IgD-negative memory B cell (primary cell): Measurements from ENCODE around the gene CXXC4. TPM values are rescaled to one million over a fixed set of nuclear protein-coding genes. Genes with fewer than 3 reads are reported as not detected.

Experiments used
- H3K27ac Mint-ChIP-seq, 3 donors: one replicate each; pipeline ENCODE4 v1.8.0; 2020 to 2022; ENCODE audit warnings: mild to moderate bottlenecking in 3 of 3, mixed read lengths in 3 of 3, moderate library complexity in 1 of 3
- H3K27me3 Mint-ChIP-seq: one replicate; pipeline ENCODE4 v1.8.0; 2021; ENCODE audit warnings: mixed read lengths
- H3K36me3 Mint-ChIP-seq: one replicate; pipeline ENCODE4 v1.8.0; 2020; ENCODE audit warnings: mild to moderate bottlenecking, mixed read lengths
- H3K4me1 Mint-ChIP-seq, 3 donors: one replicate each; pipeline ENCODE4 v1.8.0; 2020 to 2022; ENCODE audit warnings: mixed read lengths in 3 of 3, mild to moderate bottlenecking in 1 of 3
- H3K4me3 Mint-ChIP-seq, 4 donors: one replicate each; pipeline ENCODE4 v1.8.0; 2020 to 2022; ENCODE audit warnings: mild to moderate bottlenecking in 4 of 4, mixed read lengths in 4 of 4, moderate library complexity in 3 of 4
- H3K9me3 Mint-ChIP-seq, 3 donors: one replicate each; pipeline ENCODE4 v1.8.0; 2020 to 2021; ENCODE audit warnings: mixed read lengths in 3 of 3, mild to moderate bottlenecking in 1 of 3
- polyA plus RNA-seq: library from polyadenylated mRNA; unstranded; fragments of 300-500 nt; fragmentation: Illumina TruSeq; gene quantifications from one replicate; pipeline ENCODE4 v1.2.3, GENCODE V29; 2021

The CXXC4 gene
- polyA plus RNA-seq, 1 donor from 2014 or later = not detected

DNA sequence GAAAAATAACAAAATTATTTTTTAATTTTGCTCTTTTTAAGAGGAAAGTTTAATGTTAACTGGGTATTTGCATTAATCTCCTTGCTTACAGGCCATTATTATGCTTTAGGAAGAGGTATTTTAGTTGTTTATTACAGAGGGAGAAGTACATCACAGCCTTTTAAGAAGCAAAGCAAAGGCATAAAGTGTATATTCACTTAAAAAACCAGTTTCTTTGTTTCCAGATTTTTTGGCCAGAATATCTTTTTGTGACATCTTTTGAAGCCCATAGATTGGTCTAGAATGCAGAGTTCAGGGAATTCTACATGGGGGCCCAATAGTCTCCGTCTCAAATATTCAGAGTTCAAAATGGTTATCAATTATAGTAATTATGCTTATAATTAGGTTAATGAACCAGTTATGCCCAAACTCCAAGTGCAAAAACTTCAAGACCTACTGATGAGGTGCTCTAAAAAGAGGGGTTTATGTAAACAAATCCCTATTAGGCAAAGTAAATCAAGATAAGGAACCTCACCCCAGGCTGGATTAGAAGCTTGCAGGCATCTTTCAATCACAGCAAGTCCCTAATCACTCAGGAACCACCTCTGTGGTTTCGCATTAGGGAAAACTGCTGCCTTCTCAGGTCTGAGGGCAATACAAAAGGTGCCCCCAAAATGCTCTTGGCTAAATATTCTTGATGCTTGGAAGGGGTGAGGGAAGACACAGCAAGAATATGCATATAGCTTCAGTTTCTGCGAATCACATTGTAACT is 1.4 kb downstream of the CXXC4 start:
- H3K4me1 Mint-ChIP-seq = peaks cover 11 to 37% (median 29%) of the 10 kb centered on the region in 3 donors
- peaks cover 40% of the 10 kb centered on the region for H3K27me3 Mint-ChIP-seq
- no peak overlapping the region for H3K27ac Mint-ChIP-seq
- H3K4me3 Mint-ChIP-seq = peak overlapping the region in 2 of 4 donors; percentile 28 to 37
- no peaks in the 10 kb centered on the region for H3K9me3 Mint-ChIP-seq
- no peaks in the 10 kb centered on the region for H3K36me3 Mint-ChIP-seq

DNA sequence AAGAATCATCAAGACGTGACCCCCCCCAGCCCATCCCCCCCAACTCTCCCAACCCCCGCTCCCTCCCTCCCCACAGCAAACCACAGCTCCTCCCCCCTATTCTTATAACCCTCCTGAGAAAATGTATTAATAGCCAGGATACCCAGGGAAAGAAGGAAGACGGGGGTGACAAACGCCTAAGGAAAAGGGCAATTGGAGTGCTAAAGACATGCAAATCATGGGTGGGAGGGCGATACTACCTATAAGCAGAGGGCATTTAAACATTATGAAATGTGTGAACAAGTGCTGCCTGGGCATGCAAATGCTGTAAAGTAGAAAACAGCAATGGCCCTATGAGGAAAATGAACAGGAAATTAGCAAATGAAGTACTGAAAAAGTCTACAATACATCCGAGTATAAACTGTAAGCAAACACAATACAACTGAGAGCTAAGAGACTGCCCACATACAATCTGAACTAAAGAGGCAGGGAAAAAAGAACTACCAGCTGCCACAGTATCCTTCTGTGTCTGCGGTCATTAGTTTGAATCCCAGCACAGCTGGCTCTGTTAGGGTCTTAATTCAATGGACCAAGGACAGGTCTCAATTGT is 2.4 kb downstream of the CXXC4 start:
- Mint-ChIP-seq H3K27ac (peak overlapping the region; percentile 10 to 73 (median 12)), H3K9me3 (no peaks in the 10 kb centered on the region), H3K36me3 (no peaks in the 10 kb centered on the region), H3K27me3 (peaks cover 39% of the 10 kb centered on the region), H3K4me3 (peak overlapping the region; percentile 79 to 94 (median 84)), H3K4me1 (peaks cover 11 to 42% (median 29%) of the 10 kb centered on the region in 3 donors)

- peaks cover 37% of the 10 kb centered on the region for H3K27me3 Mint-ChIP-seq
- peak overlapping the region in 1 of 3 donors; percentile 12 for H3K27ac Mint-ChIP-seq
- H3K36me3 Mint-ChIP-seq = no peaks in the 10 kb centered on the region
- no peaks in the 10 kb centered on the region for H3K9me3 Mint-ChIP-seq
- H3K4me3 Mint-ChIP-seq = peak overlapping the region; percentile 79 to 94 (median 84)
- H3K4me1 Mint-ChIP-seq = peaks cover 11 to 42% (median 29%) of the 10 kb centered on the region in 3 donors
These were observed 3.1 kb downstream of the CXXC4 start for GRCh38 chr4:104491481-104492182.

GRCh38 chr4:104490770-104491480 is 3.8 kb downstream of the CXXC4 start:
- H3K9me3 Mint-ChIP-seq = no peaks in the 10 kb centered on the region
- H3K4me1 Mint-ChIP-seq = peaks cover 11 to 42% (median 29%) of the 10 kb centered on the region in 3 donors
- H3K4me3 Mint-ChIP-seq = peak overlapping the region; percentile 73 to 94 (median 86)
- peak overlapping the region; percentile 1 to 59 (median 23) for H3K27ac Mint-ChIP-seq
- peaks cover 37% of the 10 kb centered on the region for H3K27me3 Mint-ChIP-seq
- no peaks in the 10 kb centered on the region for H3K36me3 Mint-ChIP-seq

DNA sequence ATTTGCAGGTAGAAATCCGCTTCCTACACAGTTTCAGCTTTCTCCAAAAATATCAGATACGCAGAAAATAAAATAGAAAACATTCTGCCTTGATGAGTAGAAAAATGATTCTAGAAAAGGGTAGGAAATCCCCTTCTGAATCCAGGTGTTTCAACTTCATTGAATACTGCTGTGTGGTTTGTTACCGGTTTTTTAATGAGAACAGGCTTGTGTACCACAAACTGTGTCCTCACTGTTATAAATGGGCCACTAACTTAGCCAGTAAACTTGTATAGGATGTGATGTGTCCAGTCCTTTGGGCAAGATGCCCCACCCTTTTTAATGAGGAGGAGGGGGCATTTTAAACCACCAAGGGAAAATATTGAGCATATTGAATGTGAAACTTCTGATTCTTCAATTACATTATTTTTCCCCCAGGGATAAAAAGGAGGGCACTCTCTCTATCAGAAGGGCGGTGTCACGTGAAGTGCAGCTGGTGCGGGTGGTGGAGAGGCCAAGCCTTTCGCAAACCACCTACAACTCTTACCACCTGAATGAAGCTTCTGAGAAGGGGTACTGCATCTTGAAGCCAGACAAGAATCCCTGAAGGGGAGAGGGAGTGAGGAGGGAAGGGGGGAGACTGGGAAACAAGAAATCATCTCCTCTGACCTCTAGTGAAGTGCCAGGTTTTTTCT is 4.5 kb downstream of the CXXC4 start:
- peak overlapping the region in 2 of 3 donors; percentile 1 to 59 for H3K27ac Mint-ChIP-seq
- no peaks in the 10 kb centered on the region for H3K9me3 Mint-ChIP-seq
- peak overlapping the region; percentile 73 to 93 (median 84) for H3K4me3 Mint-ChIP-seq
- peaks cover 7 to 36% (median 25%) of the 10 kb centered on the region in 3 donors for H3K4me1 Mint-ChIP-seq
- H3K27me3 Mint-ChIP-seq = peaks cover 32% of the 10 kb centered on the region
- H3K36me3 Mint-ChIP-seq = no peaks in the 10 kb centered on the region

GRCh38 chr4:104489731-104490095 is 5.0 kb downstream of the CXXC4 start:
- peaks cover 5 to 34% (median 22%) of the 10 kb centered on the region in 3 donors for H3K4me1 Mint-ChIP-seq
- H3K36me3 Mint-ChIP-seq = no peaks in the 10 kb centered on the region
- H3K9me3 Mint-ChIP-seq = no peaks in the 10 kb centered on the region
- H3K27ac Mint-ChIP-seq = no peak overlapping the region
- H3K4me3 Mint-ChIP-seq = peak overlapping the region in 2 of 4 donors; percentile 13 to 76
- peaks cover 29% of the 10 kb centered on the region for H3K27me3 Mint-ChIP-seq

GRCh38 chr4:104488151-104488550 is 6.5 kb downstream of the CXXC4 start:
- no peaks in the 10 kb centered on the region for H3K36me3 Mint-ChIP-seq
- peaks cover 22% of the 10 kb centered on the region for H3K27me3 Mint-ChIP-seq
- no peak overlapping the region for H3K27ac Mint-ChIP-seq
- peaks cover 5 to 24% (median 20%) of the 10 kb centered on the region in 3 donors for H3K4me1 Mint-ChIP-seq
- H3K4me3 Mint-ChIP-seq = peak overlapping the region in 1 of 4 donors; percentile 25
- H3K9me3 Mint-ChIP-seq = no peaks in the 10 kb centered on the region

GRCh38 chr4:104486716-104487504 is 7.8 kb downstream of the CXXC4 start:
- Mint-ChIP-seq H3K4me3 (peak overlapping the region in 1 of 4 donors; percentile 25), H3K4me1 (peaks cover 4 to 15% (median 14%) of the 10 kb centered on the region in 3 donors), H3K27me3 (peaks cover 15% of the 10 kb centered on the region), H3K9me3 (no peaks in the 10 kb centered on the region), H3K36me3 (no peaks in the 10 kb centered on the region), H3K27ac (no peak overlapping the region)

GRCh38 chr4:104475652-104476051 is 19.0 kb downstream of the CXXC4 start:
- Mint-ChIP-seq H3K4me1 (no peaks in the 10 kb centered on the region), H3K9me3 (no peaks in the 10 kb centered on the region), H3K27ac (no peak overlapping the region), H3K36me3 (no peaks in the 10 kb centered on the region), H3K4me3 (no peak overlapping the region), H3K27me3 (no peaks in the 10 kb centered on the region)

GRCh38 chr4:104472766-104473165 is 21.9 kb downstream of the CXXC4 start:
- Mint-ChIP-seq H3K4me3 (no peak overlapping the region), H3K9me3 (no peaks in the 10 kb centered on the region), H3K36me3 (no peaks in the 10 kb centered on the region), H3K27me3 (no peaks in the 10 kb centered on the region), H3K27ac (peak overlapping the region in 1 of 3 donors; percentile 63), H3K4me1 (no peaks in the 10 kb centered on the region)

- Mint-ChIP-seq H3K9me3 (no peaks in the 10 kb centered on the region), H3K4me3 (no peak overlapping the region), H3K4me1 (no peaks in the 10 kb centered on the region), H3K27me3 (no peaks in the 10 kb centered on the region), H3K27ac (no peak overlapping the region), H3K36me3 (no peaks in the 10 kb centered on the region)
These were observed 23.9 kb downstream of the CXXC4 start for GRCh38 chr4:104470770-104471169.

DNA sequence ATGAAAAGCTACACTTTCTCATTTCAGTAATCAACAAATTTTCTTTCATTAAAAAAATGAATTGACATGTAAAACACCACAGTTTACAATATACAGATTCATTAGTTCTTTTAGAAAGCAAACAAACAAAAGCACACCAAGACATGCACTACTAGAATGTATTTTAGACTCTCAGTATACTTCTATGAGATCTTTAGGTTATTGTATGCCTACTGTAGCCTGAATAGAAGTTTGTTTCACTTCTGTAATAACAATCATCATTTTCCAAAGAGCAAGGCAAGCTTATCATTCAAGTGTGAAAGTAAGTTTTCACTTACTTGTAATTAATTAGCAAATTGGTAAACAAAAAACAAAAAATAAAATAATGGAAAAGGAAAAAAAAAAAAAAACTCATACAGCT is 24.9 kb downstream of the CXXC4 start:
- H3K27me3 Mint-ChIP-seq = no peaks in the 10 kb centered on the region
- no peaks in the 10 kb centered on the region for H3K36me3 Mint-ChIP-seq
- no peaks in the 10 kb centered on the region for H3K4me1 Mint-ChIP-seq
- H3K4me3 Mint-ChIP-seq = no peak overlapping the region
- no peaks in the 10 kb centered on the region for H3K9me3 Mint-ChIP-seq
- no peak overlapping the region for H3K27ac Mint-ChIP-seq

- no peaks in the 10 kb centered on the region for H3K36me3 Mint-ChIP-seq
- H3K27ac Mint-ChIP-seq = no peak overlapping the region
- H3K27me3 Mint-ChIP-seq = peaks cover 3% of the 10 kb centered on the region
- no peak overlapping the region for H3K4me3 Mint-ChIP-seq
- H3K9me3 Mint-ChIP-seq = no peaks in the 10 kb centered on the region
- H3K4me1 Mint-ChIP-seq = no peaks in the 10 kb centered on the region
These were observed 29.1 kb downstream of the CXXC4 start for GRCh38 chr4:104465619-104466018.

DNA sequence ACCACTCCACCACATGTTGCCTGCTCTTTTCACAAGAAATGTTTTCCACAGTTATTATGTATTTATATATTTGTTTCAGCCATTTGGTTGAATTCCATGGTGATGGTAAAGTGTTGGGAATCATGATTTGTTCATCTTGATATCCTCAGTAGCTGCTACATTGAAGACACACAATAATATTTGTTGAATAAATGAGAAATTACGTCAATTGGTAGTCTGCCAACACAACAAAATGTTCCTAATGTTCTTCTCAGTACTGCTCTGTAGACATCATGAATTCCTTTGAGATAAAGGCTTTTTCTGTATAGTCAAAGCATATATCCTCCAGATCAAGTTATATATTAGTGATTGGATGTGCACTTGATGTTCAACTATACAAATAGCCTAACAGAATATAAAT is 29.5 kb downstream of the CXXC4 start:
- Mint-ChIP-seq H3K4me3 (no peak overlapping the region), H3K4me1 (no peaks in the 10 kb centered on the region), H3K27me3 (peaks cover 3% of the 10 kb centered on the region), H3K36me3 (no peaks in the 10 kb centered on the region), H3K27ac (no peak overlapping the region), H3K9me3 (no peaks in the 10 kb centered on the region)
